CMK (cell line): ENCODE data around the gene IL21.
"Not testable (repeated sequence)": the region's sequence is repeated elsewhere in the genome, so short reads cannot be mapped to it uniquely, and the experiment has no call there.

Source experiments
- DNase-seq: peaks from one replicate; pipeline ENCODE4 v3.0.0-alpha.2; 2010; ENCODE audit warnings: low read depth

The IL21 gene

GRCh38 chr4:122577808-122578781, 42.8 kb downstream of the IL21 start:
- DNase-seq = peak; percentile 20

GRCh38 chr4:122577189-122577553, 43.7 kb downstream of the IL21 start:
- DNase-seq = no peak

- no peak for DNase-seq
Observed at GRCh38 chr4:122576261-122577188, 44.3 kb downstream of the IL21 start.

- DNase-seq = not testable (repeated sequence)
Observed at GRCh38 chr4:122574347-122574746, 46.5 kb downstream of the IL21 start.

- no peak for DNase-seq
Observed at GRCh38 chr4:122562449-122562848, 58.4 kb downstream of the IL21 start.
